Stimulated activated naive CD8-positive, alpha-beta T cell treated with anti-CD3 and anti-CD28 coated beads, Interleukin-15, amount 100 ng/mL, for 72 hours (primary cell): ENCODE measurements around the gene RAP1GAP2.

Experiments
- ATAC-seq: fragments of 150-1000 bp; cut with Tn5 transposase; 2 replicates; pipeline ENCODE4 v1.10.0; 2021; ENCODE audit warnings: mild to moderate bottlenecking, moderate library complexity
- DNase-seq, 2 donors: peaks; one replicate each; pipeline ENCODE4 v3.0.0; 2021 to 2022
- H3K27ac Mint-ChIP-seq, 2 donors: one replicate each; pipeline ENCODE4 v1.8.0; 2022; ENCODE audit warnings: mild to moderate bottlenecking in 2 of 2, mixed read lengths in 2 of 2, moderate library complexity in 2 of 2
- H3K27me3 Mint-ChIP-seq: one replicate; pipeline ENCODE4 v1.8.0; 2022; ENCODE audit warnings: mixed read lengths
- H3K4me1 Mint-ChIP-seq: one replicate; pipeline ENCODE4 v1.8.0; 2022; ENCODE audit warnings: mild to moderate bottlenecking, mixed read lengths
- H3K4me3 Mint-ChIP-seq, 2 donors: one replicate each; pipeline ENCODE4 v1.8.0; 2022; ENCODE audit warnings: mild to moderate bottlenecking in 2 of 2, mixed read lengths in 2 of 2, moderate library complexity in 1 of 2
- H3K9me3 Mint-ChIP-seq, 2 donors: one replicate each; pipeline ENCODE4 v1.8.0; 2022; ENCODE audit warnings: mixed read lengths in 2 of 2

Gene RAP1GAP2

DNA sequence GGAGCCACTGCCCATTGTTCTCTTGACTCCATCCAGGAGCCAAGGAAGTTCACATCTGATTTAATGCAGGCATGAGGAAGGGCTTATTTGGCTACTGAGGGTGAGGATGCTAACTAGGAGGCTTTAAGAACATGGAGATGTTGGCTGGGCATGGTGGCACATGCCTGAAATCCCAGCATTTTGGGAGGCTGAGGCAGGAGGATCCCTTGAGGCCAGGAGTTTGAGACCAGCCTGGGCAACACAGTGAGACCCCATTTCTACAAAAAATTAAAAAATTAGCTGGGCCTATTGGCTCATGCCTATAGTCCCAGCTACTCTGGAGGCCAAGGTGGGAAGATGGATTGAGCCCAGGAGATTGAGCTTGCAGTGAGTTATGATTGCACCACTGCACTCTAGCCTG, 116.5 kb downstream of the RAP1GAP2 start:
- H3K27ac Mint-ChIP-seq = no peak overlapping the region
- H3K9me3 Mint-ChIP-seq = no peaks in the 10 kb centered on the region
- DNase-seq (no peak), ATAC-seq (no peak)
- no peak overlapping the region for H3K4me3 Mint-ChIP-seq
- H3K4me1 Mint-ChIP-seq = peaks cover 6% of the 10 kb centered on the region
- no peaks in the 10 kb centered on the region for H3K27me3 Mint-ChIP-seq

DNA sequence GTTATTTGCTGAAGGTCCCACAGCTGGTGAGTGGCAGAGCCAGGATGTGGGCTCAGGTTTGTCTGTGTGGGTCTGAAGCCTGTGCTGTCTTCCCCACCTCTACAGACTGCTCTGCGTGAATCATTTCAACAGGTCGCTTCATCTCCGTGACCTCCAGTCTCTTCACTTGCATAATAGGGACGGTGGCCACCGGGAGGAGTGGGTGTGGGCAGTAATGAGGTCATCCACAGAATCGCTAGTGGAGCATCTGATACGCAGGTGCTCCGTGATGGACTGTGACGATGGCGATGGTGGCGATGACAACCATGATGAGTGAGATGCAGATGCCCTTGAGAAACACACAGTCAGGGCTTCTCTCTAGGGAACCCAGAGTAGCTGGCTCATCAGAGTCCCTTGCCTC, 120.2 kb downstream of the RAP1GAP2 start:
- Mint-ChIP-seq H3K4me1 (no peaks in the 10 kb centered on the region), H3K27me3 (no peaks in the 10 kb centered on the region), H3K9me3 (no peaks in the 10 kb centered on the region), H3K27ac (no peak overlapping the region), H3K4me3 (no peak overlapping the region)
- DNase-seq = no peak
- no peak for ATAC-seq

DNA sequence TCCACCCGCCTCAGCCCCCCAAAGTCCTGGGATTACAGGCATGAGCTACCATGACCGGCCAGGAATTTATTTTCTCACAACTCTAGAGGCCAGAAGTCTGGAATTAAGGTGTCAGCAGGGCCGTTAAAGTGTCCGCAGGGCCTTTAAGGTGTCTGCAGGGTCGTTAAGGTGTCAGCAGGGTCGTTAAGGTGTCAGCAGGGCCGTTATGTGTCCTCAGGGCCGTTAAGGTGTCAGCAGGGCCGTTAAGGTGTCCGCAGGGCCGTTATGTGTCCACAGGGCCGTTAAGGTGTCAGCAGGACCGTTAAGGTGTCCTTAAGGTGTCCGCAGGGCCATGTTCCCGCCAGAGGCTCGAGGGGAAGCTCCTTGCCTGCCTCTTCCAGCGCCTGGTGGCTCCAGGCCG, 125.2 kb downstream of the RAP1GAP2 start:
- Mint-ChIP-seq H3K27ac (no peak overlapping the region), H3K4me3 (no peak overlapping the region), H3K9me3 (no peaks in the 10 kb centered on the region), H3K4me1 (no peaks in the 10 kb centered on the region), H3K27me3 (no peaks in the 10 kb centered on the region)
- DNase-seq (no peak), ATAC-seq (no peak)

DNA sequence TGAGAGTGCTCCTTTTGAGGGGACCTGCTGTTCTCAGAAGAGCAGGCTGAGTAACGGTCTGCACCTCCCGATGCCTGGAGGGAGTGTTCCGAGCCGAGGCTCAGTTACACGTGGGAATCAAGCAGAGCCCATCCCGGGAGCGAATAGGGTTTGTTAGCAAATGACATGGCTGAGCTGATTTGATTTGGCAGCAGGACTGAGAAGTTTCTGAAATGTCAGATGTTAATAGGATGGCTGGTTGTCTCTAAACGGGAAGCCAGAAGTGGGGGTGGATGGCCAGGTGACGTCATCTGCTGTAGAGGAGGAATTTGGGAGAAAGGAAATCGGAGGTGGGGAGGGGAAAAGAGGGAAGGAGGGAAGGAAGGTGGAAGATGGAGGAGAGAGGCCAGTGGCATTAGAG, 128.0 kb downstream of the RAP1GAP2 start:
- H3K4me1 Mint-ChIP-seq = no peaks in the 10 kb centered on the region
- H3K4me3 Mint-ChIP-seq = no peak overlapping the region
- H3K27me3 Mint-ChIP-seq = no peaks in the 10 kb centered on the region
- no peaks in the 10 kb centered on the region for H3K9me3 Mint-ChIP-seq
- ATAC-seq (no peak), DNase-seq (no peak)
- no peak overlapping the region for H3K27ac Mint-ChIP-seq

DNA sequence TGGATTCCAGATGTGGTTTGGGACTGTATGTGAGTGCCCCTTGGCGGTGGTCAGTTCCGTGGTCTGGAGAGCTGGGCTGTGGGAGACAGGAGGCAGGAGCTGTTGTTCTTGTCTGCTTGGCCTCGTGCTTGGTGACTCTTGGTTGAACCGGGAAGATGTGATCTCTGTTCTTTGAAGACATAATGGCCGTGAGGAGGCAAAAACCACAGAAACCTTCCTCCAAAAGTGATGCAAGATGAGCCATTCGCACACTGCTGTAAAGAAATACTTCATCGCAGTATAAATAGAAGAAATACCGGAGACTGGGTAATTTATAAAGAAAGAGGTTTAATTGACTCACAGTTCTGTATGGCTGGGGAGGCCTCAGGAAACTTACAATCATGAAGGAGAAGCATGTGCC, 128.8 kb downstream of the RAP1GAP2 start:
- no peaks in the 10 kb centered on the region for H3K4me1 Mint-ChIP-seq
- DNase-seq = no peak
- no peak for ATAC-seq
- H3K27me3 Mint-ChIP-seq = no peaks in the 10 kb centered on the region
- H3K4me3 Mint-ChIP-seq = no peak overlapping the region
- H3K27ac Mint-ChIP-seq = no peak overlapping the region
- no peaks in the 10 kb centered on the region for H3K9me3 Mint-ChIP-seq

DNA sequence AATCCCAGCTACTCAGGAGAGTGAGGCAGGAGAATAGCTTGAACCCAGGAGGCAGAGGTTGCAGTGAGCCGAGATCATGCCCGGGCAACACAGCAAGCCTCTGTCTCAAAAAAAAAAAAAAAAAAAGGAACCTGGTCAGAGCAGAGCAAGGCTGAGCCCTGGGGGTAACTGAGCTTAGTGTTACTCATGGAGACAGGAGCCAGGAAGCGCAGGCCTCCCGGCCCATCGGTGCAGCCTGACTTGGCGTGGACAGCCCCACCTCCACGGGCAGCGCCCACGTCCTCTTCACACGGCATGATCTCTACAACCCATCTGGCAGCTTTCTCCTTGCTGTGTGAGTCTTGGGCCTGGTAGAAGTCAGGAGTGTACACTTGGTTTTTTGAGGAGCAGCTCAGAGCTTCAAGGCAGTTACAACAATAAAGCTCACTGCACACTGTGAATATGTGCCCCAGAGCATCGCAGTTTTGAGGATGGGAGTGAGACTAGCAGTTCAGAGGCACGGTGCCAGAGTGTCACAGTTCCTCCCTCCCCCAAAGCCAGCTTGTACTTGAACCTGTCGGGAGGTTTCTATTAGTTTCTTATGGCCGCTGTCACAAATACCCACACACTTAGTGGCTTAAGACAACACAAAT, 129.9 kb downstream of the RAP1GAP2 start:
- no peak for DNase-seq

DNA sequence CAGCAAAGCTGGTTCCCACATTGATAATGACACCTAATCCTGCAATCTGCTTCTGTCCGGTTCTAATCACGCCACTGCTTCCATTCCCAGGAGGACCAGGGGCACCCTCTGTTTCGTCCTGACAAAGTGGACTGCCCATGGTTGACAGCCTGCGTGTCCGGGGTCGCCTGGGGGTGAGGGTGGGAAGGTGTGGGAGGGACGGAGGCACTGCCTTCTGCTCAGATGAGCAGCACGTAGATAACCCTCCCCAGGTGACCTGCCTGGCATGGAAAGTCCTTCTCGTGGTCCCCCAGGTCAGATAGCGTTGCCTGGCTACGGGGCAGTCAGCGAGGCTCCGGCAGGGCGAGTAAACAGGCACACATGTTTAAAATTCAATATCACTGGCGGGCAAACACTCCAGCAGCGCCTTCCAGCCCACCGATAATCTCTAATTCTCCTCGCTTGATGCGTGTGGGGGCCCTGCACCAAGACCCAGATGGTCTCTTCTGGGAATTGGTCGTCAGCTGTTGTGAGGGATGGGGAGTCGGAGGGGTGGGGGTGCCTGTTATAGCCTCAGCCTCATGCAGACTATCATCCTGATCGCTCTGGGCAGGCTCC, 132.2 kb downstream of the RAP1GAP2 start:
- no peak overlapping the region for H3K27ac Mint-ChIP-seq
- no peak for ATAC-seq
- H3K4me3 Mint-ChIP-seq = no peak overlapping the region
- no peaks in the 10 kb centered on the region for H3K9me3 Mint-ChIP-seq
- peaks cover 7% of the 10 kb centered on the region for H3K27me3 Mint-ChIP-seq
- peaks cover 9% of the 10 kb centered on the region for H3K4me1 Mint-ChIP-seq
- no peak for DNase-seq

More for the DNA sequence above, 129.9 kb downstream of the RAP1GAP2 start:
- Mint-ChIP-seq H3K4me3 (no peak overlapping the region), H3K27me3 (no peaks in the 10 kb centered on the region), H3K4me1 (peaks cover 4% of the 10 kb centered on the region), H3K27ac (no peak overlapping the region), H3K9me3 (no peaks in the 10 kb centered on the region)
- no peak for ATAC-seq

DNA sequence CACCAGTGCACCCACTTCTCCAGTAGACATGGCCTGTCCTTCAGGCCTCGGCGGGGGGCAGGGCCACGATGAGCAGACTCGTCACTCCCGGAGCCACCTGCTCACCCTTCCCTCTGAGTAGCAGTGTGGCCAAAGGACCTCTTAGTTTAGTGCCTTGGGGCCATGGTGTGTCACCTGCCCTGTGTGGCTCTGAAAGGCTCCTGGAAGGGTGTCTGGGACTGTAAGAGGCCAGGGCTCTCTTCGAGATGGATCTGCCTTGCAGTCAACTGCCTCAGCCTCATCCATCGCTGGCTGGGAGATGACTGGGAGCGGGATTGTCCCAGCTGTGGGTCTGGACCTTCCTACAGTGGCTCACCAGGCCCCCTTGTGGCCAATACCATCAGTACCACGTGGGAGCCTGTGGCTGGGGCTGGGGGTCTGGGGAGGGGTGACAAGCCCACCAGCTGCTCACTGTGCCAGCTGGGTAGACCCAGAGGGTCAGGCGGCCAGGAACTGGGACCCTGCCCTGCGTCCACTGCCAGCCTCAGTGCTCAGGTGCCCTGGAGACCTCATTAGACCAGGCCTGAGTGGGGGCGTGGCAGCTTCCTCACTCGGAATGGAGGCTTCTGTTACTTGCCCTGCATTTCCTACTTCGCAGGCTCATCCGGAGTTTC, 133.8 kb downstream of the RAP1GAP2 start:
- Mint-ChIP-seq H3K4me1 (peaks cover 9% of the 10 kb centered on the region), H3K27me3 (peaks cover 7% of the 10 kb centered on the region), H3K27ac (no peak overlapping the region), H3K4me3 (no peak overlapping the region), H3K9me3 (no peaks in the 10 kb centered on the region)
- DNase-seq (peak in 1 of 2 donors; percentile 24), ATAC-seq (no peak)

DNA sequence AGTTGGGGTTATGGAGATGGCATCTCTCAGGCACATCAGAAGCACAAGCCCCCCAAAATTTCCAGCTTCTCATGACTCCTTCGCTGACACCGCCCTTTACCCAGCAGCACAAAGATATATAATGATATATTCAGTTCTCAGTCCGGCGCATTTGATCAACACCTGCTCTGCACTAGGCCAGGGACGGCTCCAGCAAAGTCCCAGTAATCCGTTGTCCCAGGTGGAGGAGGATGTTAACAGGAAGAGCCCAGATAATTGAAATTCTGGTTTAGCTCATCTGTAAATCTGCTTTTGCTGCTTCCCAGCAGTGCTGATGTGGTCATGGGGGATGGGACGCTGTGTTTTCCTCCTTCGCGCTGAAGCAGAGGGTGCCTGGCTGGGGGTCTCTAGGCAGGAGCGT, 135.6 kb downstream of the RAP1GAP2 start:
- H3K4me3 Mint-ChIP-seq = no peak overlapping the region
- H3K27me3 Mint-ChIP-seq = peaks cover 7% of the 10 kb centered on the region
- no peak overlapping the region for H3K27ac Mint-ChIP-seq
- ATAC-seq = no peak
- no peak for DNase-seq
- H3K4me1 Mint-ChIP-seq = peaks cover 16% of the 10 kb centered on the region
- H3K9me3 Mint-ChIP-seq = no peaks in the 10 kb centered on the region

DNA sequence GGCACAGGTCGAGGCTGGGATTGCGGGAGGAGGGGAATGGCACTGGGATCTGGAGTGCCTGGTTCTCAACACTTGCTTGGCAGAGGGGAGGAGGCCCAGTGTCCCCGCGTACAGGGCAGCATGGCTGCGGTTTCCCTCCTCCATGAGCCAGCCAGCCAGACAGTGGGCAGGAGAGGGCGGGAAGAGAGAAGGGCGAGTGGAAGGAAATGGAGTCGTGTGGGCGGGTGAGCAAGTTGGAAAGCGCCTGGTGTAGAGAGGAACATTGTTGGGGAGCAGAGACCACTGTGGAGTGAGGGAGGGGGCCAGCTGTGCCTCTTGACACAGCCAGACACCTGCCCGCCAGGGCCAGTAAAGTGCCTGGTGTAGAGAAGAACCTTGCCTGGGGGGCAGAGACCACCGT, 136.7 kb downstream of the RAP1GAP2 start:
- Mint-ChIP-seq H3K9me3 (no peaks in the 10 kb centered on the region), H3K4me3 (no peak overlapping the region), H3K27me3 (peaks cover 7% of the 10 kb centered on the region), H3K27ac (peak overlapping the region in 1 of 2 donors; percentile 19), H3K4me1 (peaks cover 16% of the 10 kb centered on the region)
- DNase-seq = no peak
- ATAC-seq = no peak

DNA sequence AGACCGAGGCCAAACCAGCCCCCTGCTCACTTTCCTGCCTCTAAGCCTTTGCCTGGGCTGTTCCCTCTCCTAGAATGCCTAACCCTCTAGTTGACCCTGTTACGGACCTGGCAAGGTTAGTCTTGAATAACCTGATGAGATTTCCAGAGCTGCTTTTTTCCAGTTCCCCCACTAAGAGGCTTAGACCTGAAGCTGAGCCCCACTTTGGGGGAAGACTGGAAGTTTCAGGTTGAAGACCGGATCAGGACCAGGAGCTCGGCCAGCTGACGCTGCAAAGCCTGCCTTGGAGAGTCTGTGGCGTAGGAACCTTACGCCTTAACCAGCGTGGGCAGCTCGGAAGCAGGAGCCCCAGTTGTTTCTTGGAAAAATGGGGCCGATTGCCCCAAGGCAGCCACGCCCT, 137.4 kb downstream of the RAP1GAP2 start:
- H3K27ac Mint-ChIP-seq = no peak overlapping the region
- no peak for ATAC-seq
- peaks cover 7% of the 10 kb centered on the region for H3K27me3 Mint-ChIP-seq
- H3K4me3 Mint-ChIP-seq = no peak overlapping the region
- no peak for DNase-seq
- peaks cover 16% of the 10 kb centered on the region for H3K4me1 Mint-ChIP-seq
- H3K9me3 Mint-ChIP-seq = no peaks in the 10 kb centered on the region

DNA sequence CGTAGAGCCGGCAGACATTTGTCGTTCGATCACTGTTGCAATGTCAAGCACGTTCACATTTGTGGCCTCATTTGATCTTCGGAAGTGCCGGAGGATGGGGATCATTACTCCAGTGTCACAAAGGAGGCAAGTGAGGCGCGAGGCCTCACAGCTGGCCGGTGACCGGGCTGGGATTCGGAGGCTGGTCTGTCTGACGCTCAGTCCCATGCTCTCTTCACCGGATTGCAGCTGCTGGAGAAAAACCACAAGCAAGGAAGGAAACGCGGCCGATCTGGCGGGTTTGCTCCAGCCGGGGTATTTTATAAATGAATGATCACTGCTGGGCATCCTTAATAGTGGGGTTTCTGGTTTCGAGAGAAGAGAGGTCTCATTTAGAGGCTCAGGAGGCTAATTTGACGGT, 139.4 kb downstream of the RAP1GAP2 start:
- H3K9me3 Mint-ChIP-seq = no peaks in the 10 kb centered on the region
- H3K4me1 Mint-ChIP-seq = peaks cover 11% of the 10 kb centered on the region
- DNase-seq (no peak), ATAC-seq (no peak)
- peaks cover 7% of the 10 kb centered on the region for H3K27me3 Mint-ChIP-seq
- no peak overlapping the region for H3K27ac Mint-ChIP-seq
- no peak overlapping the region for H3K4me3 Mint-ChIP-seq

DNA sequence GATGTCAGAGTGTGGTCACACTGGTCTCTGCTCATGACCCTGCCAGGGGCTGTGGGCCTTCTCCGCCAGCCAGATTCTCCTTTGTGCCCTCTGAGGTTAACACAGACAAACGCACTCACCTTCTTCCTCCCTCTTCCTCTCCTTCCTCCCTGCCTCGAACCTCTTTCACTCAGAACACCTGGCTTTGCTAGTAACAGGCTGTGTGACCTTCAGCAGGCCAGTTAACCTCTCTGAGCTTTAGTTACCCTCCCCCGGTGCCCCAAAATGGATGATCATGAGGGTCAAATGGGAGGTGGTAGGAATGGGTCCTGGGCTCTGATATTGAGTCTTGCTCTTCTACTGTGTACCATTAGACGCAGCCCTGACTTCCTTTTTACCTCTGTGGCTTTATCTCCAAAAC, 140.1 kb downstream of the RAP1GAP2 start:
- H3K9me3 Mint-ChIP-seq = no peaks in the 10 kb centered on the region
- H3K4me3 Mint-ChIP-seq = no peak overlapping the region
- H3K27me3 Mint-ChIP-seq = peaks cover 7% of the 10 kb centered on the region
- H3K4me1 Mint-ChIP-seq = peaks cover 11% of the 10 kb centered on the region
- ATAC-seq = no peak
- H3K27ac Mint-ChIP-seq = no peak overlapping the region
- DNase-seq = no peak

DNA sequence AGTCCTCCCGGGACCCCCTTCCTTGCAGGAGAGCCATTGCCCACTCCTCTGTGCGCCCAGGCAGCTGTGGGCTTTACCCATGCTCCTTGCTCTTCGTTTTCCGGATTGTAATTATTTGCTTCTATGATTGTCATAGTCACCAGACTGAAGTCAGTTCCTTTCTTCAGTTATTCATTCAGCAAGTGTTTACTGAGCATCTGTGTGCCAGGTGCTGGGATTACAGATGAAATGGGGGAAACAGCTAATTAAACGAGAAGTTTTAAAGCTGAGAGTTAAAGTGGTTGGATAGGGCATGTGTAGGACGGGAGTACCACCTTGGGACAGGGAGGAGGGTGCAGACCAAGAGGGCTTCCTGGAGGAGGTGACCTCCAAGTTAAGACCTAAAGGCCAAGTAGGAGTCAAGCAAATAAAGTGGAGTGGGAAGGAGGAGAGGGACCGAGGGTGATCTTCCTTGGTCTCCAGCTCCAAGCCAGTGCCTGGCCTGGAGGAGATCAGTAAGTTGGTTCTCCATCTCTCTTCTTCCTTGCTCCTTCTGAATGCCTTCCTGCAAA, 140.6 kb downstream of the RAP1GAP2 start:
- Mint-ChIP-seq H3K27me3 (peaks cover 4% of the 10 kb centered on the region), H3K27ac (no peak overlapping the region), H3K4me1 (peaks cover 10% of the 10 kb centered on the region), H3K9me3 (no peaks in the 10 kb centered on the region), H3K4me3 (no peak overlapping the region)
- no peak for DNase-seq
- ATAC-seq = no peak

DNA sequence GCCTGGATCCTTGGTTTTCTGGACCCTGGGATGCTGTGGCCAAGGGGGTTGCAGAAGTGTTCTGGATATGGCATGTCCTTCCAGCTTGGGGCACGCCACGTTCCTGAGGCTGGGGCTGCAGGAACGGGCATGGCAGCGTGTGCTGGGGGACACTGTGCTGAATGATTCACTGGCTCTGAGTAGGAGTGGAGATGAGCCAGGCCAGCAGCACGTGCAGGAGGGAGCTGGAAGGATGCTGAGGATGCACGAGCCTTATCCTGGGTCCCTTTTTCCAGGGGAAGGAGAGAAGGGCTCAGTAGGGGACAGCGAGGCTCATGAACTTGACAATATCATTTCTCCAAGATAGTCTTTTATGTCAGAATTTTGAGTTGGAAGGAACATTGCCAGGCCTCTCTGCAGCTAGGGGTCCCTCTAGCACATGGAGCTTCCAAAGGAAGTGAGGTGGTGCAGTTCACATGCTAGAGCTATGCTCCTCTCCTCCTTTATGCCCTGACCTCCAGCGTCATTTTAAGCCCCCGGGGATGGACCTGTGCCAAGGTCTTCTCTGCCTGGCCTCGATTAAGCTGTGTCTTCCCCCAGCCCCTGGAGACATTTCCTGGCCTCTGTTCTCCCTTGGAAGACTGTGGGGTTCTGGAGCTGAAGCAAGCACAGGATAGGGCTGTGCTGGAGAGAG, 141.2 kb downstream of the RAP1GAP2 start:
- no peaks in the 10 kb centered on the region for H3K27me3 Mint-ChIP-seq

More for the DNA sequence above, 141.2 kb downstream of the RAP1GAP2 start:
- no peak overlapping the region for H3K4me3 Mint-ChIP-seq
- peaks cover 6% of the 10 kb centered on the region for H3K4me1 Mint-ChIP-seq
- H3K27ac Mint-ChIP-seq = no peak overlapping the region
- no peak for DNase-seq
- H3K9me3 Mint-ChIP-seq = no peaks in the 10 kb centered on the region
- ATAC-seq = no peak
